ENCODE data around the gene PCDHGC3.

Gene PCDHGC3

GRCh38 chr5:141521244-141521781, 45.5 kb downstream of the PCDHGC3 start:
- Histone ChIP-seq H3K36me3 (ENCODE audit: control insufficient read depth in 4 of 4, insufficient read depth in 4 of 4, low read length in 3 of 4) (peaks cover 20 to 96% (median 65%) of the 10 kb centered on the region in 4 experiments), H3K4me1 (ENCODE audit: control extremely low read depth in 1 of 4, control insufficient read depth in 4 of 4, insufficient read depth in 4 of 4, low read length in 3 of 4) (peaks cover 10 to 23% (median 12%) of the 10 kb centered on the region in 4 experiments), H3K4me3 (ENCODE audit: control insufficient read depth in 1 of 7, extremely low read depth in 1 of 7, insufficient read depth in 4 of 7, low read depth in 2 of 7, low read length in 6 of 7) (no peak overlapping the region), H3K27ac (ENCODE audit: insufficient read depth in 1 of 2, low read depth in 1 of 2, low read length in 2 of 2, poor library complexity in 1 of 2, severe bottlenecking in 2 of 2) (no peak overlapping the region), H3K27me3 (replicated peaks in 2 of 5; ENCODE audit: control insufficient read depth in 4 of 5, insufficient read depth in 5 of 5, low read length in 4 of 5) (no peaks in the 10 kb centered on the region), H3K9me3 (ENCODE audit: control extremely low read depth in 1 of 5, control insufficient read depth in 4 of 5, insufficient read depth in 2 of 5, low read depth in 1 of 5, low read length in 4 of 5) (no peaks in the 10 kb centered on the region)
- POLR2A ChIA-PET, result no interaction called here
- WGBS (ENCODE audit: insufficient coverage), result 100% methylated on average over 2 of the region's 2 CpGs
- CTCF ChIA-PET, result interaction anchor here (0.7 to 10.3 kb wide), 9 partner anchors 11 to 201 kb away, joined by 3 to 178 read pairs (median 32); partner anchors contain the start of genes PCDHGA10, PCDHGA12, PCDHGB7 and PCDHGC3
- DNase-seq, result peak; percentile 38 to 70 (median 69)

GRCh38 chr5:141522301-141522700, 46.5 kb downstream of the PCDHGC3 start:
- POLR2A ChIA-PET, result no interaction called here

GRCh38 chr5:141523991-141524390, 48.2 kb downstream of the PCDHGC3 start:
- Histone ChIP-seq H3K36me3 (ENCODE audit: control insufficient read depth in 4 of 4, insufficient read depth in 4 of 4, low read length in 3 of 4) (peaks cover 17 to 97% (median 64%) of the 10 kb centered on the region in 4 experiments), H3K27ac (ENCODE audit: insufficient read depth in 1 of 2, low read depth in 1 of 2, low read length in 2 of 2, poor library complexity in 1 of 2, severe bottlenecking in 2 of 2) (no peak overlapping the region), H3K27me3 (replicated peaks in 2 of 5; ENCODE audit: control insufficient read depth in 4 of 5, insufficient read depth in 5 of 5, low read length in 4 of 5) (no peaks in the 10 kb centered on the region), H3K4me3 (ENCODE audit: control insufficient read depth in 1 of 7, extremely low read depth in 1 of 7, insufficient read depth in 4 of 7, low read depth in 2 of 7, low read length in 6 of 7) (no peak overlapping the region), H3K4me1 (ENCODE audit: control extremely low read depth in 1 of 4, control insufficient read depth in 4 of 4, insufficient read depth in 4 of 4, low read length in 3 of 4) (peaks cover 7 to 19% (median 8%) of the 10 kb centered on the region in 4 experiments), H3K9me3 (ENCODE audit: control extremely low read depth in 1 of 5, control insufficient read depth in 4 of 5, insufficient read depth in 2 of 5, low read depth in 1 of 5, low read length in 4 of 5) (no peaks in the 10 kb centered on the region)
- 89% methylated on average over 5 of the region's 8 CpGs for WGBS (ENCODE audit: insufficient coverage)
- DNase-seq, result no peak
- ChIA-PET POLR2A (no interaction called here), CTCF (interaction anchor here (0.7 to 10.3 kb wide), 26 partner anchors 11 to 204 kb away, joined by 3 to 178 read pairs (median 4); partner anchors contain the start of genes PCDHGA10, PCDHGA11, PCDHGA12 and PCDHGB3)

More at GRCh38 chr5:141522301-141522700, 46.5 kb downstream of the PCDHGC3 start:
- DNase-seq, result peak in 2 of 3 donors; percentile 45 to 59
- no peak overlapping the region for H3K4me3 ChIP-seq (ENCODE audit: control insufficient read depth in 1 of 7, extremely low read depth in 1 of 7, insufficient read depth in 4 of 7, low read depth in 2 of 7, low read length in 6 of 7)
- WGBS (ENCODE audit: insufficient coverage), result no CpG with 5 or more reads among the region's 2 CpGs
- peaks cover 18 to 96% (median 67%) of the 10 kb centered on the region in 4 experiments for H3K36me3 ChIP-seq (ENCODE audit: control insufficient read depth in 4 of 4, insufficient read depth in 4 of 4, low read length in 3 of 4)
- H3K27me3 ChIP-seq (replicated peaks in 2 of 5; ENCODE audit: control insufficient read depth in 4 of 5, insufficient read depth in 5 of 5, low read length in 4 of 5), result no peaks in the 10 kb centered on the region
- no peaks in the 10 kb centered on the region for H3K9me3 ChIP-seq (ENCODE audit: control extremely low read depth in 1 of 5, control insufficient read depth in 4 of 5, insufficient read depth in 2 of 5, low read depth in 1 of 5, low read length in 4 of 5)
- no peak overlapping the region for H3K27ac ChIP-seq (ENCODE audit: insufficient read depth in 1 of 2, low read depth in 1 of 2, low read length in 2 of 2, poor library complexity in 1 of 2, severe bottlenecking in 2 of 2)
- H3K4me1 ChIP-seq (ENCODE audit: control extremely low read depth in 1 of 4, control insufficient read depth in 4 of 4, insufficient read depth in 4 of 4, low read length in 3 of 4), result peaks cover 7 to 19% (median 8%) of the 10 kb centered on the region in 4 experiments
- CTCF ChIA-PET, result interaction anchor here (1.2 to 10.3 kb wide), 10 partner anchors 12 to 108 kb away, joined by 5 to 178 read pairs (median 30); partner anchors contain the start of genes PCDHGA10, PCDHGA11, PCDHGA12 and PCDHGB7

- CTCF ChIA-PET, result interaction anchor here (0.6 to 10.3 kb wide), 22 partner anchors 10 to 1448 kb away, joined by 3 to 178 read pairs (median 6); partner anchors contain the start of genes PCDHB14, PCDHGA10, PCDHGA11 and PCDHGA12
- peaks cover 17 to 97% (median 61%) of the 10 kb centered on the region in 4 experiments for H3K36me3 ChIP-seq (ENCODE audit: control insufficient read depth in 4 of 4, insufficient read depth in 4 of 4, low read length in 3 of 4)
- 60% methylated on average over 6 of the region's 12 CpGs for WGBS (ENCODE audit: insufficient coverage)
These were observed 49.1 kb downstream of the PCDHGC3 start for GRCh38 chr5:141524604-141525597.

GRCh38 chr5:141525653-141526052, 49.9 kb downstream of the PCDHGC3 start:
- H3K36me3 ChIP-seq (ENCODE audit: control insufficient read depth in 4 of 4, insufficient read depth in 4 of 4, low read length in 3 of 4), result peaks cover 13 to 95% (median 55%) of the 10 kb centered on the region in 4 experiments
- no peak for DNase-seq
- CTCF ChIA-PET, result interaction anchor here (0.7 to 10.3 kb wide), 15 partner anchors 9 to 303 kb away, joined by 3 to 178 read pairs (median 14); partner anchors contain the start of genes PCDHB14, PCDHGA10, PCDHGA12 and PCDHGB3
- peaks cover 3 to 19% (median 8%) of the 10 kb centered on the region in 4 experiments for H3K4me1 ChIP-seq (ENCODE audit: control extremely low read depth in 1 of 4, control insufficient read depth in 4 of 4, insufficient read depth in 4 of 4, low read length in 3 of 4)
- no peaks in the 10 kb centered on the region for H3K9me3 ChIP-seq (ENCODE audit: control extremely low read depth in 1 of 5, control insufficient read depth in 4 of 5, insufficient read depth in 2 of 5, low read depth in 1 of 5, low read length in 4 of 5)
- no peaks in the 10 kb centered on the region for H3K27me3 ChIP-seq (replicated peaks in 2 of 5; ENCODE audit: control insufficient read depth in 4 of 5, insufficient read depth in 5 of 5, low read length in 4 of 5)
- H3K27ac ChIP-seq (ENCODE audit: insufficient read depth in 1 of 2, low read depth in 1 of 2, low read length in 2 of 2, poor library complexity in 1 of 2, severe bottlenecking in 2 of 2), result no peak overlapping the region
- no peak overlapping the region for H3K4me3 ChIP-seq (ENCODE audit: control insufficient read depth in 1 of 7, extremely low read depth in 1 of 7, insufficient read depth in 4 of 7, low read depth in 2 of 7, low read length in 6 of 7)
- WGBS (ENCODE audit: insufficient coverage), result 97% methylated on average over 6 of the region's 7 CpGs
- POLR2A ChIA-PET, result no interaction called here

More at GRCh38 chr5:141524604-141525597, 49.1 kb downstream of the PCDHGC3 start:
- H3K27me3 ChIP-seq (replicated peaks in 2 of 5; ENCODE audit: control insufficient read depth in 4 of 5, insufficient read depth in 5 of 5, low read length in 4 of 5), result no peaks in the 10 kb centered on the region
- H3K27ac ChIP-seq (ENCODE audit: insufficient read depth in 1 of 2, low read depth in 1 of 2, low read length in 2 of 2, poor library complexity in 1 of 2, severe bottlenecking in 2 of 2), result no peak overlapping the region
- POLR2A ChIA-PET, result no interaction called here
- no peaks in the 10 kb centered on the region for H3K9me3 ChIP-seq (ENCODE audit: control extremely low read depth in 1 of 5, control insufficient read depth in 4 of 5, insufficient read depth in 2 of 5, low read depth in 1 of 5, low read length in 4 of 5)
- H3K4me1 ChIP-seq (ENCODE audit: control extremely low read depth in 1 of 4, control insufficient read depth in 4 of 4, insufficient read depth in 4 of 4, low read length in 3 of 4), result peaks cover 7 to 19% (median 8%) of the 10 kb centered on the region in 4 experiments
- H3K4me3 ChIP-seq (ENCODE audit: control insufficient read depth in 1 of 7, extremely low read depth in 1 of 7, insufficient read depth in 4 of 7, low read depth in 2 of 7, low read length in 6 of 7), result no peak overlapping the region
- DNase-seq, result peak; percentile 63 to 78 (median 67)

GRCh38 chr5:141527426-141527825, 51.7 kb downstream of the PCDHGC3 start:
- no peak overlapping the region for H3K4me3 ChIP-seq (ENCODE audit: control insufficient read depth in 1 of 7, extremely low read depth in 1 of 7, insufficient read depth in 4 of 7, low read depth in 2 of 7, low read length in 6 of 7)
- ChIA-PET CTCF (interaction anchor here (0.8 to 10.3 kb wide), 10 partner anchors 8 to 113 kb away, joined by 3 to 178 read pairs (median 8); partner anchors contain the start of genes PCDHGA10, PCDHGA12, PCDHGB7 and PCDHGC3), POLR2A (no interaction called here)
- no peaks in the 10 kb centered on the region for H3K9me3 ChIP-seq (ENCODE audit: control extremely low read depth in 1 of 5, control insufficient read depth in 4 of 5, insufficient read depth in 2 of 5, low read depth in 1 of 5, low read length in 4 of 5)
- DNase-seq, result no peak
- WGBS (ENCODE audit: insufficient coverage), result no CpG with 5 or more reads among the region's 1 CpG
- H3K36me3 ChIP-seq (ENCODE audit: control insufficient read depth in 4 of 4, insufficient read depth in 4 of 4, low read length in 3 of 4), result peaks cover 13 to 89% (median 53%) of the 10 kb centered on the region in 4 experiments
- H3K4me1 ChIP-seq (ENCODE audit: control extremely low read depth in 1 of 4, control insufficient read depth in 4 of 4, insufficient read depth in 4 of 4, low read length in 3 of 4), result peaks cover 0 to 5% (median 3%) of the 10 kb centered on the region in 4 experiments
- no peak overlapping the region for H3K27ac ChIP-seq (ENCODE audit: insufficient read depth in 1 of 2, low read depth in 1 of 2, low read length in 2 of 2, poor library complexity in 1 of 2, severe bottlenecking in 2 of 2)
- no peaks in the 10 kb centered on the region for H3K27me3 ChIP-seq (replicated peaks in 2 of 5; ENCODE audit: control insufficient read depth in 4 of 5, insufficient read depth in 5 of 5, low read length in 4 of 5)

All from common myeloid progenitor, CD34-positive (primary cell).